AG20443 (cell line): ENCODE results near the gene TECR.
"Not testable (repeated sequence)": the region's sequence is repeated elsewhere in the genome, so short reads cannot be mapped to it uniquely, and the experiment has no call there.

Experiments used
- DNase-seq: peaks from one replicate; pipeline ENCODE4 v3.0.0; 2012; ENCODE audit warnings: low spot score, mixed read lengths

The TECR gene

DNA sequence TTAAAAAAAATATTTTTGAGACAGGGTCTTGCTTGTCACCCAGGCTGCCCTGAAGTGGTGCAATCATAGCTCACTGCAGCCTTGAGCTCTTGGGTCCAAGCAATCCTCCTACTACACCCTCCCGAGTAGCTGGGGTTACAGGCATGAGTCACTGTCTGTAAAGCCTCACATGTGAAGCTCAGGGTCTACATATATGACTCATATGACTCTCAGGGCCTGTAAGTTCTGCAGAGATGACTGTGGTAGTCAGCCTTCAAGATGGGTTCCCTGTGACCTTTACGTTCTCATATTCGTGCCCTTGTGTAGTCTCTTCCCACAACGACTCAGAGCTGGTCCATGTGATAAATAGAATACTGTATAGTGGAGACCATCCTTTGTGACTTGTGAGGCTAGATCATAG, 60.0 kb downstream of the TECR start:
- not testable (repeated sequence) for DNase-seq

DNA sequence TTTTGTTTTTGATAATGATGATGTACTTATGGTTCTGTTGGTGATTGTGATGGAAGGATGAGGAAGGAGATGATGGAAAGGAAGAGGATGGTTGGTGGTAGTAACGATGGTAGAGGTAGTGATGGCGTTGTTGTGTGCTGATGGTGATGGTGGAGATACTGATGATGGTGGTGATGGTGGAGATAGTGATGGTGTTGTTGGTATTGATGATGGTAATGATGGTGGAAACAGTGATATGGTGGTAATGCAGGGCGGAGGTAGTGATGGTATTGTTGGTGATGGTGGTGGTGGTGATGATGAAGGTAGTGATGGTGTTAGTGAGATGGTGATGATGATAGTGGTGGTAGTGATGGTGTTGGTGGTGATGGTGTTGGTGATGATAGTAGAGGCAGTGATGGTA, 66.2 kb downstream of the TECR start:
- DNase-seq, result no peak

DNA sequence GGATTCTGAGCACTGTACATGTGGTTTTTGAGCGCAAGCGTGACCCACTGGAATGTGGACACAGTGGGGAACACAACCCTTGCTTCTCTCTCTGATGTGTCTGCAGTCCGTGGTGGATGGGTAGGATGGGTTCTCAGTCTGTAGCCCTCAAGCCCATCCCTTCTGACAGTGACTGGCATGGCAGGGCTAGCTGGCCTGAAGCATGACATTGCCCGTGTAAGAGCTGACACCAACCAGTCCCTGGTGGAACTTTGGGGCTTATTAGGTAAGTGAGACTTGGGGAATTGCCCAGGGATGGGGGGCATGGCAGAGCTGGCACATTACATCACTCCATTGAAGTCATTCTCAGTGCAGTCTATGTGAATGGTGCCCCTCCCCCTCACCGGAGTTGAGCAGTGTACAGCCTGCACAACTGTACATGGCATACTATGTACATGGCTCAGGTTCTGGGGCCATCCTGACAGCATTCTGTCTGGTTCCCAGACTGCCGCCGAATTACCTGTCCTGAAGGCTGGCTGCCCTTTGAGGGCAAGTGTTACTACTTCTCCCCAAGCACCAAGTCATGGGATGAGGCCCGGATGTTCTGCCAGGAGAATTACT, 70.3 kb downstream of the TECR start:
- DNase-seq, result no peak

DNA sequence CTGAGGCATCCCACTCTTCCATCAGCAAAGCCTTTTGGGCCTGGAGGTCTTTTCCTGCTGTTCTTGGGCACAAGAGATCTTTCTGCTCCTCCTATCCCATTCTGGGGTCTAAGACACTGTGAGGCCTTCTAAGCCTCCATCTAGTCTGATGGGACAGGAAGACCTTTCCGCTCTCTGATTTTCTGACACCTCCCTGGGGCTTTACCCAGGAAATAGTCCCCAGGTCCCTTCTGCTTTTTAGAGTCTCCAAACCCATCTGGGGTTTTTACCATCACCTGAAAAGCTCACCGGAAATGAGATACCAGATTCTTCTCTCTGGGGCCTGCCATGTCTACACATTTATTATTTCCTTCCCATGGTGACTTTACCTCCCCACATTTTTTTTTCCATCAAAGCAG, 74.6 kb downstream of the TECR start:
- DNase-seq, result no peak

DNA sequence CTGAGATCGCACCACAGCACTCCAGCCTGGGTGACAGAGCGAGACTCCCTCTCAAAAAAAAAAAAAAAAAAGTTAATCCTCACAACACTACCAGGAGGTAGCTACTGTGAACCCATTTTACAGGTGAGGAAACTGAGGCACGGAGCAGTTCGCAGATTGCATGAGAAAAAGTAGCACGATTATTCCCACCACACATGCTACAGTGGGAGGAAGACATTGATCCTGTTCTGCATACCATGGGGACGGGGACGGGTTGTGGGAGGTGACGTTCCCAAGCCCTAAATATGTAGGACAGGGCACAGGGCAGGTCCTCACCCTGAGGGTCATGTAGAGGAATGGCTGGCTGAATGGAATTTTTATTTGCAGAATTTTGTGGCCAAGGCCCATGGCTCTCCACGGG, 77.2 kb downstream of the TECR start:
- no peak for DNase-seq

DNA sequence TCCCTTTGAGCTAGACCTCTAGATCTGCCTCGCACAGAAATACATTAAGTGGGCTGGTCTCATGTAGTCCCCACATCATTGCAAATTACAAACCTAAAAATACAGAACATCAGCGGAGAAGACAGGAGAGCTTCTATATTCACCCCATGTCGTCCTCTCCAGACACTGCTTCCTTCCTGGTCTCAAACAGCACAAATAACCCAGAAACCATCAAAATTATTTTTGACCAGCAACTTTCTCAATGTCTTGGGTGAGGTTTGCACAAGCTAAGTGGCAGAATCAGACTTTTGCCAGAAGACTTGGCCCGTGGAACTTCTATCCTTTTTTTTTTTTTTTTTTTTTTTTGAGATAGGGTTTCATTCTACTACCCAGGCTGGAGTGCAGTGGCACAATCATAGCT, 81.7 kb downstream of the TECR start:
- DNase-seq, result no peak

DNA sequence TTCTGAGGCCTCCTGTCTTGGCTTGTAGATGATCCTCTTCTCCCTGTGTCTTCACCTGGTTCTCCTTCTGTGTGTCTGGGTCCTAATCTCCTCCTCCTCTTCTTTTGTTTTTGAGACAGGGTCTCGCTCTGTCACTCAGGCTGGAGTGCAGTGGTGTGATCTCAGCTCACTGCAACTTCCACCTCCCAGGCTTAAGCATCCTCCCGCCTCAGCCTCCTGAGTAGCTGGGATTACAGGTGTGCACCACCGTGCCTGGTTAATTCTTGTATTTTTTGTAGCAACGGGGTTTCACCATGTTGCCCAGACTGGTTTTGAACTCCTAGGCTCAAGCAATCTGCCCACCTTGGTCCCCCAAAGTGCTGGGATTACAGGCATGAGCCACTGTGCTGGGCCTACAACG, 82.8 kb downstream of the TECR start:
- DNase-seq, result not testable (repeated sequence)

DNA sequence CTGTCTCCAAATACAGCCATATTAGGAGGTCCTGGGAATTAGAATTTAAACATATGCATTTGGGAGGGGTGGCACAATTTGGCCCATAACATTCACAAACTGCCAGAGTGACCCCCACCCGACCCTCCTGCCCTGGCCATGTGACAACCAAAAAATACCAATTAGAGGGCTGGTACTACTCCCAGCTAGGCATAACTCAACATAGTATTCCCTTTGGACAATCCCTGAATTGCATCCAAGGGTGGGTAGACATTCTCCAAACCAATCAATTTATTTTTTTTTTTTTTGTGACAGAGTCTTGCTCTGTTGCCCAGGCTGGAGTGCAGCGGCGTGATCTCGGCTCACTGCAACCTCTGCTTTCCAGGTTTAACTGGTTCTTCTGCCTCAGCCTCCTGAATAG, 83.3 kb downstream of the TECR start:
- no peak for DNase-seq

DNA sequence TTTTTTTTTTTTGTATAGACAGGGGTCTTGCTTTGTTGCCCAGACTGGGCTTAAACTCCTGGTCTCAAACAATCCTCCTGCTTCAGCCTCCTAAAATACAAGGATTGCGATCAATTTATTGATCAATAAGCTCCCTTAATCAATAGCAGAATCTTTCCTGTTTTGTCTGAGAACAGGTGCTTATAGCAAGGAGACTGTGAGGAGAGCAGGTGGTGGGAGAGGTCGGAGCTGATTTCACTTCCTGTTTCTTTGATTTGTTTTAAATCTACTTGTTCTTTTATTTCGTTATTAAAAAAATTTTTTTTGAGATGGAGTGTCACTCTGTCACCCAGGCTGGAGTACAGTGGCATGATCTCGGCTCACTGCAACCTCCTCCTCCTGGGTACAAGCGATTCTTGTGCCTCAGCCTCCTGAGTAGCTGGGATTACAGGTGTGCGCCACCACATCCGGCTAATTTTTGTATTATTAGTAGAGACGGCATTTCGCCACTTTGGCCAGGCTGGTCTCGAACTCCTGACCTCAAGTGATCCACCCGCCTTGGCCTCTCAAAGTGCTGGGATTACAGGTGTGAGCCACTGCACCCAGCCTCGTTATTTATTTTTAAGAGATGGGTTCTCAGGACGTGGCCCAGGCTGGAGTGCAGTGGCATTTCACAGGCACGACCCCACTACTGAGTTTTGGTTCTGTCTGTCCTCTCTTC, 84.2 kb downstream of the TECR start:
- not testable (repeated sequence) for DNase-seq

DNA sequence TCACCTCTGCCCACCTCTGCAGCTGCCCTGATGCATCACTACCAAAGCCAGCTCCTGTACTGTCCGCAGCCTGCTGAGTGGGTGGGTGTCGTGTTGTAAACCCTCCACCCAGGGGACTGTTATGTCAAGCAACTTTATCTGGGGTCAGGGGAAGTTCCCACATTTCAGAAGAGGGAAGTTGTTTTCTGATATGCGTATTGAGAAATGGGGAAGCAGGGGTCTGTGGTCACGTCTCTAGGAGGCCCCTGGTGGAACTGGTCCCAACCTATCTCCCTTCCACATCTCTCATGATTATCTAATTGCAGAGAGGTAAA, 84.7 kb downstream of the TECR start:
- DNase-seq, result no peak
